ENCODE measurements around the gene SLC29A1.

Gene SLC29A1

GRCh38 chr6:44268095-44268628, 44.8 kb downstream of the SLC29A1 start:
- no peak for DNase-seq (ENCODE audit: low read depth)

GRCh38 chr6:44269178-44269920, 46.0 kb downstream of the SLC29A1 start:
- no peak for DNase-seq (ENCODE audit: low read depth)

DNA sequence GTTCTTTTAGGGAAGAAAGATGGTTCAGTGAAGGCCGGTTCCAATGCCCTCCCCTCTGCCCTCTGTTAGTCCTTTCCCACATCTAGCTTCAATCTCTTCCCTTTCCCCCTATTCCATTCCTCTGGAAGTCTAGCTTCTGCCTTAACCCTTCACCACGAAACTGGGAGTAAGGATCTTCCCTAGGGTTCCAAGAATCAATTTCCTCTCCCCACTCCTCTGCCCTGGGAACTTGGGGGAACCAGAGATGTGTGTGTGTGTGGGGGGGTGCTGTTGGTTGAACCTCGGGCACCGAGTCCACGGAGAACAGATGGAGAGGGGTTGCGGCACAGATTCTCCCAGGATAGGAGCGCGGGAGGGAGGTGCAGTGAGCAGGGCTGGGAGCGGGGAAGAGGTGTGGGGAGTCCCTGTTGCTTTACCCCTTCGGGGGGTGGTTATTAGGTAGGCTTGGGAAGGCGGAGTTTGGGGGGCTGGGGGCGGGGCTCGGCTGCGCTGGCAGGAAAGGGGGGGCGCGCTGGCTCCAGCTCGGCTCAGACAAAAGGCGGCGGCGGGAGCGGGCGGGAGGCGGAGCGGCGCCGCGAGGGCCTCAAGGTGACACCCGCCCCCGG, 46.6 kb downstream of the SLC29A1 start, which contains the start of gene TMEM151B:
Gene TMEM151B, plus strand, starts transcription at position 530 of the 605 bp plus-strand sequence. CDS start 293 bp downstream, outside the sequence.
- no peak for DNase-seq (ENCODE audit: low read depth)

- no peak for DNase-seq (ENCODE audit: low read depth)
These were observed 47.4 kb downstream of the SLC29A1 start for GRCh38 chr6:44270526-44271405.

DNA sequence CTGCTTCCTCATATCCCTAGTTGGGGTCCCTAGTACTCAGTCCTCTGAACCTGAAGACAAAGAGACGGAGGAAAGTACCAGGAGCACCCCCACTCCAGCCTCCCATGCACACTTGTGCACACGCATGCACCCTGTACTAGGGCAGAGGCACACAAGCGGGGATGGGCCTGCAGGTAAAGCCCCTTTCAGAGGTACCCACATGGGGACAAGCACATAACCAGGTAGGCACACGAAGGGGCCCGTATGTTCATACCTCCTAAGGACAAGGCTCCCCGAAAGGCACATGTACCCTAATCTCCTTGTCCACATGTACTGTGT, 48.0 kb downstream of the SLC29A1 start:
- no peak for DNase-seq (ENCODE audit: low read depth)

DNA sequence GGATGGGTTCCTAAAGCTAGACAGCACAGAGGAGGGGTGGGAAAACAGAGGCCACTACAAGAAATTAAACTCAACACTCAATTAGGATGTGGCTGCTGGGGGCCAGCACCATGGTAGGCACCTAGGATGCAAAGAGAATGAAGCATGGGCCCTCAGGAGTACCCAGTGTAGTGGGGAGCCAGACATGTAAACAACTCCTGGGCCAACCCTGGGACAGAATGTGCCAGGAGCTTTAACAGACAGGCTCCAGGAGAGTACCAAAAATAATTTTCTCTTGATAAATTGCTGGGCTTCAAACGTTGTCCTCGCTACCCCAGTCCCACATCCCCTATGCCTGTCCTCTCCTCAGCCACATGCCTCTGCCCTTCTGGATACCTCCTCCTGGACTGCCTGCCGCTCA, 48.5 kb downstream of the SLC29A1 start:
- DNase-seq (ENCODE audit: low read depth), result no peak

DNA sequence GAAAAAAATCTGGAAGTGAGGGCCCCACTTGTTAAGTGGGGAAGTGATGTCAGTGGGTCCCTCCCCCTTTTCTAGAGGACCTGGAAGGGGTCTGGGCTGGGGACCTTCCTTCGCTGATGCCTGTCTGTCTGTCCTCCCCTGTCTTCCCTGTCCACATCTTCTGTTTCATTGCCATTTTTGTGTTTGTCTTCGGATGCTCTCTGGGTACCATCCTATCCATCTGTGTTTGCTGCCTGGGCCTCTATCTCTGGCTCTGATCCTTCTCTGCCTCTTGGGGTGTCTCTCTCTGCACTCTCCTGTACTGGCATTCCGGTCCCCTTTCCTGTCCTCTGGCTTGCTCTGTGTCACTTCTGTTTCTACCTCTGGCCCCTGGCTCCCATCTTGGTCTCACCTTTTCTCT, 49.1 kb downstream of the SLC29A1 start:
- DNase-seq (ENCODE audit: low read depth), result no peak

DNA sequence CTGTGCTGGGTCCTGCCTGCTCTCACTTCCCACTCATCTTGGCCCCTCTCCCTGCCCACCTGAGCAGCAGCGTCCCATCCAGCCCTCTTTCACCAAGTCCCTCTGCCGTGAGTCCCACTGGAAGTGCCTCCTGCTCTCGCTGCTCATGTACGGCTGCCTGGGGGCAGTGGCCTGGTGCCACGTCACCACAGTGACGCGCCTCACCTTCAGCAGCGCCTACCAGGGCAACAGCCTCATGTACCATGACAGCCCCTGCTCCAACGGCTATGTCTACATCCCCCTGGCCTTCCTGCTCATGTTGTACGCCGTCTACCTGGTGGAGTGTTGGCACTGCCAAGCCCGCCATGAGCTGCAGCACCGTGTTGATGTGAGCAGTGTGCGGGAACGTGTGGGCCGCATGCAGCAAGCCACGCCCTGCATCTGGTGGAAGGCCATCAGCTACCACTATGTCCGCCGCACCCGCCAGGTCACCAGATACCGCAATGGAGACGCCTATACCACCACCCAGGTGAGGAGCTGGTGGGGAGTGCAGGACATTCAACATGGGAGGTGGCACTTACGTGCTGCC, 49.7 kb downstream of the SLC29A1 start:
- no peak for DNase-seq (ENCODE audit: low read depth)

DNA sequence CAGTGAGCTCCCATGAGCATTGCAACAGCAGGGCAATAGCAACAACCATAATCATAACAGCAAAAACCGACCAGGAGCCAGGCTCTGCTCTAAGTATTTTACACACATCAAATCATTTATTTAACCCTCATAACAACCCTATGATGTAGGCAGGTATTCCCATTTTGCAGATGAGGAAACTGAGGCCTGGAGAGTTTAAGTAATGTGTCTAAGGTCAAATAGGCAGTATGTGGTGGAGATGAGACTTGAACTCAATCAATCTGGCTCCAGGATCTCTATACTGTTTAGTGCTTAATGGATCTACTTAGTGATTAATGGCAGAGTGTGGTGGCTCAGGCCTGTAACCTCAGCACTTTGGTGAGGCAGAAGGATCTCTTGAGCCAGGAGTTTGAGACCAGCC, 50.2 kb downstream of the SLC29A1 start:
- DNase-seq (ENCODE audit: low read depth), result no peak

DNA sequence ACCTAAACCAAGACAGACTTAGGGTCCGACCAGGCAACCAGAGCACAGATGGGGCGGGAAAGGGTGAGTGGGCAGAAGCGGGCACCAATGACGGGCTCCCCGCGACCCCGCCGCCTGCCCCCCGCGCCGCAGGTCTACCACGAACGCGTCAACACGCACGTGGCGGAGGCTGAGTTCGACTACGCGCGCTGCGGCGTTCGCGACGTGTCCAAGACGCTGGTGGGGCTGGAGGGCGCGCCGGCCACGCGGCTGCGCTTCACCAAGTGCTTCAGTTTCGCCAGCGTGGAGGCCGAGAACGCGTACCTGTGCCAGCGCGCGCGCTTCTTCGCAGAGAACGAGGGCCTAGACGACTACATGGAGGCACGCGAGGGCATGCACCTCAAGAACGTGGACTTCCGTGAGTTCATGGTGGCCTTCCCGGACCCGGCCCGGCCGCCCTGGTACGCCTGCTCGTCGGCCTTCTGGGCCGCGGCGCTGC, 51.9 kb downstream of the SLC29A1 start:
- no peak for DNase-seq (ENCODE audit: low read depth)

DNA sequence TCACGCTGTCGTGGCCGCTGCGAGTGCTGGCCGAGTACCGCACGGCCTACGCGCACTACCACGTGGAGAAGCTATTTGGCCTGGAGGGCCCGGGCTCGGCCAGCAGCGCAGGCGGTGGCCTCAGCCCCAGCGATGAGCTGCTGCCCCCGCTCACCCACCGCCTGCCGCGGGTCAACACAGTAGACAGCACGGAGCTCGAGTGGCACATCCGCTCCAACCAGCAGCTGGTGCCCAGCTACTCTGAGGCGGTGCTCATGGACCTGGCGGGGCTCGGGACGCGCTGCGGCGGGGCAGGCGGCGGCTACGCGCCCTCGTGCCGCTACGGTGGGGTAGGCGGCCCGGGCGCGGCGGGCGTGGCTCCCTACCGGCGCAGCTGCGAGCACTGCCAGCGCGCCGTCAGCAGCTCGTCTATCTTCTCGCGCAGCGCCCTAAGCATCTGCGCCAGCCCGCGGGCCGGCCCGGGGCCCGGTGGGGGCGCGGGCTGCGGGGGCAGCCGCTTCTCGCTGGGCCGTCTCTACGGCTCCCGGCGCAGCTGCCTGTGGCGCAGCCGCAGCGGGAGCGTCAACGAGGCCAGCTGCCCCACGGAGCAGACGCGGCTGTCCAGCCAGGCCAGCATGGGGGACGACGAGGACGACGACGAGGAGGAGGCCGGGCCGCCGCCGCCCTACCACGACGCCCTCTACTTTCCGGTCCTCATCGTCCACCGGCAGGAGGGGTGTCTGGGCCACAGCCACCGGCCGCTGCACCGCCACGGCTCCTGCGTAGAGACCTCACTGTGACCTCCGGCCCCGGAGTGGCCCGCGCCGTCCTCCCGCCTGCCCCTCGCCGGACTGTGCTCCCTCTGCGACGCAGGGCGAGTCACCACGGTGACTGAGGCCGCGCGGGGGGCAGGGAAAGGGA, 52.6 kb downstream of the SLC29A1 start:
- no peak for DNase-seq (ENCODE audit: low read depth)

- no peak for DNase-seq (ENCODE audit: low read depth)
These were observed 53.6 kb downstream of the SLC29A1 start for GRCh38 chr6:44276667-44277640.

GRCh38 chr6:44277763-44278162, 54.4 kb downstream of the SLC29A1 start:
- no peak for DNase-seq (ENCODE audit: low read depth)

DNA sequence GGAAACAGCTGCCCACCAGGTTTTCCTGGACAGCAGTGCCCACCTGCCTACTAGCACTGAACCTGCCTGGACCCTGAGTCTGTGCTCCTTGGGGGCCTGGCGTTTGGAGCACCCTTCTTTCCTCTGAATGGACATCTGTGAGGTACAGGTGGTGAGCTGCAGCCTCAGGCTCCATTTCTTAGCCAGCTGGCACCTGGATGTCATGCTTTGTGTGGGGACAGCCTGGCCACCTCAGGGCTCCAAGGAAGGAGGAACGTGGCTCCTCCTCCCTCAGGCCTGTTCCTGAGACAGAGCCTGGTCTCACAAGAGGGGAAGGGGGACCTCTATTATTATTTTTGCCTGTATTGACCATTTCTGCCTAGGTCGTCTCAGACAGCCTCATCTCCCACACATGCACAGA, 54.9 kb downstream of the SLC29A1 start:
- DNase-seq (ENCODE audit: low read depth), result no peak

GRCh38 chr6:44278774-44279697, 55.6 kb downstream of the SLC29A1 start:
- no peak for DNase-seq (ENCODE audit: low read depth)

Data from HS-27A (cell line).